Upper lobe of left lung (tissue), 6 donors: Measurements from ENCODE around the gene OR8G5. TPM values are rescaled to one million over a fixed set of nuclear protein-coding genes. Genes with fewer than 3 reads are reported as not detected.
A peak's percentile ranks its signal among the peaks of the same experiment; 100 is the strongest.
"Not testable (repeated sequence)": the region's sequence is repeated elsewhere in the genome, so short reads cannot be mapped to it uniquely, and the experiment has no call there.

Source experiments
- ATAC-seq, 2 donors: fragments of 200-7000 bp; cut with Tn5 transposase; one replicate each; pipeline ENCODE4 v1.9.1; 2022; ENCODE audit warnings: mild to moderate bottlenecking in 2 of 2, moderate library complexity in 2 of 2; ENCODE audit not compliant: low FRiP score in 2 of 2
- DNase-seq, 2 donors: peaks; one replicate each; pipeline ENCODE4 v3.0.0-alpha.2; 2019 to 2020
- H3K27ac ChIP-seq, 4 donors: fragments of 200-600 bp; sonication (generic); one replicate each; pipeline ENCODE4 v1.5.1; 2016 to 2019
- H3K27me3 ChIP-seq, 4 donors: fragments of 200-600 bp; sonication (generic); one replicate each; pipeline ENCODE4 v1.5.1; 2017 to 2019
- H3K36me3 ChIP-seq, 4 donors: fragments of 200-600 bp; sonication (generic); one replicate each; pipeline ENCODE4 v1.5.1; 2016 to 2019
- H3K4me1 ChIP-seq, 4 donors: fragments of 200-600 bp; sonication (generic); one replicate each; pipeline ENCODE4 v1.5.1; 2018 to 2019
- H3K4me3 ChIP-seq, 4 donors: fragments of 200-600 bp; sonication (generic); one replicate each; pipeline ENCODE4 v1.5.1; 2017 to 2019; ENCODE audit warnings: mild to moderate bottlenecking in 2 of 4, moderate library complexity in 1 of 4
- H3K9me3 ChIP-seq, 4 donors: fragments of 200-600 bp; sonication (generic); one replicate each; pipeline ENCODE4 v1.5.1; 2018 to 2019
- CTCF ChIP-seq, 6 experiments: fragments of 450-650 bp in 4 of 6; fragments of 200-600 bp in 2 of 6; sonication (generic) in 2 of 6; IDR thresholded peaks; one replicate each; pipeline ENCODE4 v1.5.1; 2016 to 2019; ENCODE audit warnings: antibody characterized with exemption in 6 of 6
- EP300 ChIP-seq, 4 donors: sonication (generic); formaldehyde crosslinking; IDR thresholded peaks; one replicate each; pipeline ENCODE4 v1.5.1; 2017; ENCODE audit warnings: antibody characterized with exemption in 4 of 4, control low read depth in 2 of 4
- POLR2A ChIP-seq, 4 donors: fragments of 450-650 bp; IDR thresholded peaks; one replicate each; pipeline ENCODE4 v1.5.1; 2016 to 2017; ENCODE audit warnings: antibody characterized with exemption in 4 of 4, mild to moderate bottlenecking in 2 of 4
- POLR2AphosphoS5 ChIP-seq, 2 donors: sonication (generic); formaldehyde crosslinking; IDR thresholded peaks; one replicate each; pipeline ENCODE4 v1.5.1; 2017; ENCODE audit warnings: antibody characterized with exemption in 2 of 2
- WGBS, 2 donors: methylation state at CpG; one replicate each; pipeline ENCODE4 v1.1.5; 2017 to 2018; 5-methylcytosine and 5-hydroxymethylcytosine counted together
- total RNA-seq, 6 donors: library from RNA; depleted of rRNA in 4 of 6; stranded (reverse); fragments of >200 nt in 4 of 6; gene quantifications; one replicate each; pipeline versions ENCODE4 v1.1.0 to v1.2.1, GENCODE V29; 2016 to 2021
- donor health status: DM: no; HTN: no; CAD: no; lungs with moderate emphysema.
- donor health status: DM: no; HTN: yes; CAD: no; lungs with severe emphysema.

The OR8G5 gene
- total RNA-seq, 6 donors from 2014 or later = 0.64 TPM; not detected in 5

GRCh38 chr11:124233376-124233775 is 22.8 kb upstream of the OR8G5 start:
- Histone ChIP-seq H3K27me3 (no peaks in the 10 kb centered on the region), H3K27ac (no peak overlapping the region), H3K9me3 (no peaks in the 10 kb centered on the region), H3K4me1 (no peaks in the 10 kb centered on the region), H3K4me3 (no peak overlapping the region), H3K36me3 (no peaks in the 10 kb centered on the region)
- TF ChIP-seq CTCF (IDR thresholded peaks at IDR 0.05) = no peak
- TF ChIP-seq POLR2A (IDR thresholded peaks at IDR 0.05) = no peak
- no peak for TF ChIP-seq EP300 (IDR thresholded peaks at IDR 0.05)
- no peak for TF ChIP-seq POLR2AphosphoS5 (IDR thresholded peaks at IDR 0.05)
- 0 to 42% methylated on average over 1 of the region's 1 CpG for whole genome bisulfite sequencing, 2 donors
- ATAC-seq (no peak), DNase-seq (no peak)

GRCh38 chr11:124238512-124238911 is 17.7 kb upstream of the OR8G5 start:
- no peak for TF ChIP-seq EP300 (IDR thresholded peaks at IDR 0.05)
- no peak for TF ChIP-seq CTCF (IDR thresholded peaks at IDR 0.05)
- no peak for TF ChIP-seq POLR2A (IDR thresholded peaks at IDR 0.05)
- TF ChIP-seq POLR2AphosphoS5 (IDR thresholded peaks at IDR 0.05) = no peak
- no peaks in the 10 kb centered on the region for H3K4me1 ChIP-seq
- no peaks in the 10 kb centered on the region for H3K36me3 ChIP-seq
- no peaks in the 10 kb centered on the region for H3K9me3 ChIP-seq
- WGBS, 2 donors = 38 to 60% methylated on average over 5 of the region's 5 CpGs
- ATAC-seq (no peak), DNase-seq (no peak)
- no peaks in the 10 kb centered on the region for H3K27me3 ChIP-seq
- H3K27ac ChIP-seq = no peak overlapping the region
- no peak overlapping the region for H3K4me3 ChIP-seq

- DNase-seq = no peak
- ATAC-seq = no peak
- H3K9me3 ChIP-seq = no peaks in the 10 kb centered on the region
- WGBS, 2 donors = 70 to 73% methylated on average over 3 of the region's 3 CpGs
- no peaks in the 10 kb centered on the region for H3K4me1 ChIP-seq
- H3K27me3 ChIP-seq = no peaks in the 10 kb centered on the region
- H3K4me3 ChIP-seq = no peak within 1 kb of the TSS
- H3K36me3 ChIP-seq = no peaks in the 10 kb centered on the region
- H3K27ac ChIP-seq = no peak within 1 kb of the TSS
- no peak for TF ChIP-seq POLR2A (IDR thresholded peaks at IDR 0.05)
- no peak for TF ChIP-seq CTCF (IDR thresholded peaks at IDR 0.05)
- TF ChIP-seq POLR2AphosphoS5 (IDR thresholded peaks at IDR 0.05) = no peak
- TF ChIP-seq EP300 (IDR thresholded peaks at IDR 0.05) = no peak
Observed at GRCh38 chr11:124240621-124241397, 15.4 kb upstream of the OR8G5 start, which contains the start of gene OR8G1. Gene OR8G1 (plus strand): TSS chr11:124241095. CDS start chr11:124249676, 8,581 bp downstream.

GRCh38 chr11:124249869-124250268 is 6.3 kb upstream of the OR8G5 start:
- H3K36me3 ChIP-seq, H3K9me3 ChIP-seq, H3K4me3 ChIP-seq, H3K4me1 ChIP-seq, ATAC-seq, DNase-seq, H3K27me3 ChIP-seq, H3K27ac ChIP-seq: not testable (repeated sequence)
- 59 to 61% methylated on average over 3 of the region's 3 CpGs for WGBS, 2 donors

- H3K4me3 ChIP-seq, H3K27ac ChIP-seq, DNase-seq, H3K36me3 ChIP-seq, H3K9me3 ChIP-seq, H3K27me3 ChIP-seq, H3K4me1 ChIP-seq: not testable (repeated sequence)
- TF ChIP-seq EP300 (IDR thresholded peaks at IDR 0.05) = peak in 1 of 4 donors; percentile 11
- peak in 1 of 2 donors; percentile 36 for ATAC-seq
- 62 to 69% methylated on average over 4 of the region's 4 CpGs for WGBS, 2 donors
Observed at GRCh38 chr11:124265041-124265440, 8.9 kb downstream of the OR8G5 start.

GRCh38 chr11:124270886-124271285 is 14.7 kb downstream of the OR8G5 start:
- H3K27me3 ChIP-seq, H3K9me3 ChIP-seq, H3K4me3 ChIP-seq, ATAC-seq, H3K4me1 ChIP-seq, H3K27ac ChIP-seq, H3K36me3 ChIP-seq, DNase-seq: not testable (repeated sequence)
- 59 to 78% methylated on average over 7 of the region's 7 CpGs for whole genome bisulfite sequencing, 2 donors
